DOHH2 (cell line): ENCODE data around the gene NEK11.

Experiments used
- EZH2phosphoT487 ChIP-seq: fragments of 200-600 bp; sonication (generic); IDR thresholded peaks from 2 replicates; pipeline ENCODE4 v1.6.1; 2017; ENCODE audit warnings: borderline replicate concordance, mild to moderate bottlenecking, antibody characterized with exemption, low read length, moderate library complexity, mixed read lengths
- TF ChIP-seq, protein P1 (sequence below): fragments of 200-600 bp; sonication (generic); IDR thresholded peaks from one replicate; pipeline ENCODE4 v1.5.1; 2014; ENCODE audit warnings: antibody characterized with exemption, mild to moderate bottlenecking, low read depth, low read length; ENCODE audit not compliant: poor library complexity, severe bottlenecking

DNA sequence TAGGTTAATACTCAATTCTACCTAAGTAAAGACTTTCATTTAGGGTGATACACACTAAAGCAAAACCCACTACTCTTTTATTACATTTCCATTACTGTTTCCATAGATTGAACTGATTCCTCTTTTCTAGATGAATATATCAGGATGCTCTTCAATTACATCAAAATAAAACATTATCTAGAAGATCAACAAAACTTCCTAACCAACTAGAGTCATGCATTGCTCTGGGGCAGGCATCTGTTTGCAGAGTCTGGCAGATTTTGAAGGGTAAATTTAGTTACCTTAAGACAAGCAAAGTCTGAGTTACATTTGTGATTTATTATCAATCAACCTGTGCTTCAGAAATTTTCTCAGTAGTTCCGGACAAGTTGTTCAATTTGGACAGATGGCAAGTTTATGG is 117.1 kb downstream of the NEK11 start:
- TF ChIP-seq, protein P1, sequence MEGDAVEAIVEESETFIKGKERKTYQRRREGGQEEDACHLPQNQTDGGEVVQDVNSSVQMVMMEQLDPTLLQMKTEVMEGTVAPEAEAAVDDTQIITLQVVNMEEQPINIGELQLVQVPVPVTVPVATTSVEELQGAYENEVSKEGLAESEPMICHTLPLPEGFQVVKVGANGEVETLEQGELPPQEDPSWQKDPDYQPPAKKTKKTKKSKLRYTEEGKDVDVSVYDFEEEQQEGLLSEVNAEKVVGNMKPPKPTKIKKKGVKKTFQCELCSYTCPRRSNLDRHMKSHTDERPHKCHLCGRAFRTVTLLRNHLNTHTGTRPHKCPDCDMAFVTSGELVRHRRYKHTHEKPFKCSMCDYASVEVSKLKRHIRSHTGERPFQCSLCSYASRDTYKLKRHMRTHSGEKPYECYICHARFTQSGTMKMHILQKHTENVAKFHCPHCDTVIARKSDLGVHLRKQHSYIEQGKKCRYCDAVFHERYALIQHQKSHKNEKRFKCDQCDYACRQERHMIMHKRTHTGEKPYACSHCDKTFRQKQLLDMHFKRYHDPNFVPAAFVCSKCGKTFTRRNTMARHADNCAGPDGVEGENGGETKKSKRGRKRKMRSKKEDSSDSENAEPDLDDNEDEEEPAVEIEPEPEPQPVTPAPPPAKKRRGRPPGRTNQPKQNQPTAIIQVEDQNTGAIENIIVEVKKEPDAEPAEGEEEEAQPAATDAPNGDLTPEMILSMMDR: no peak
- no peak for TF ChIP-seq EZH2phosphoT487
